Naive thymus-derived CD8-positive, alpha-beta T cell (primary cell): Measurements from ENCODE around the gene HSPA6. TPM values are rescaled to one million over a fixed set of nuclear protein-coding genes. Genes with fewer than 3 reads are reported as not detected.
"Not testable (repeated sequence)": the region's sequence is repeated elsewhere in the genome, so short reads cannot be mapped to it uniquely, and the experiment has no call there.

ENCODE experiments used
- ATAC-seq, 2 donors: fragments of 150-1000 bp; cut with Tn5 transposase in 1 of 2; sonication (Bioruptor Pico), chemical (Tn5 transposase) in 1 of 2; 1 replicate in 1 of 2; 2 replicates in 1 of 2; pipeline ENCODE4 v1.10.0; 2021; ENCODE audit warnings: mild to moderate bottlenecking in 2 of 2, moderate library complexity in 2 of 2
- POLR2A ChIA-PET: fragments of 350-600 bp; sonication (Branson Sonifier 250); formaldehyde crosslinking; loops from one replicate; lab custom pipeline; 2021; ENCODE audit warnings: antibody characterized with exemption; lab: Charles Lee
- DNase-seq, 10 donors: peaks; one replicate each; pipeline versions ENCODE4 v3.0.0 to v3.0.0-alpha.2; 2020 to 2022
- H3K27ac Mint-ChIP-seq, 10 donors: one replicate each; pipeline ENCODE4 v1.8.0; 2020 to 2022; ENCODE audit warnings: mild to moderate bottlenecking in 10 of 10, mixed read lengths in 10 of 10, moderate library complexity in 4 of 10, inconsistent platforms in 1 of 10
- H3K27me3 Mint-ChIP-seq, 5 donors: one replicate each; pipeline ENCODE4 v1.8.0; 2021 to 2022; ENCODE audit warnings: mixed read lengths in 5 of 5
- H3K36me3 Mint-ChIP-seq, 3 donors: one replicate each; pipeline ENCODE4 v1.8.0; 2020 to 2022; ENCODE audit warnings: mixed read lengths in 3 of 3, mild to moderate bottlenecking in 2 of 3, inconsistent platforms in 1 of 3
- H3K4me1 Mint-ChIP-seq, 4 donors: one replicate each; pipeline ENCODE4 v1.8.0; 2021 to 2022; ENCODE audit warnings: mixed read lengths in 4 of 4
- H3K4me3 Mint-ChIP-seq, 10 donors: one replicate each; pipeline ENCODE4 v1.8.0; 2020 to 2022; ENCODE audit warnings: mild to moderate bottlenecking in 10 of 10, mixed read lengths in 10 of 10, moderate library complexity in 6 of 10, inconsistent platforms in 1 of 10
- H3K9me3 Mint-ChIP-seq, 9 donors: one replicate each; pipeline ENCODE4 v1.8.0; 2020 to 2022; ENCODE audit warnings: mixed read lengths in 9 of 9, mild to moderate bottlenecking in 3 of 9, inconsistent platforms in 1 of 9, moderate library complexity in 1 of 9
- polyA plus RNA-seq, 3 donors: library from polyadenylated mRNA; unstranded; fragments of 300-500 nt; fragmentation: Illumina TruSeq; gene quantifications; one replicate each; pipeline ENCODE4 v1.2.3, GENCODE V29; 2021
- total RNA-seq, 8 experiments: library from RNA in 2 of 8; stranded (reverse) in 2 of 8; gene quantifications; one replicate each; pipeline ENCODE4 v1.2.3 and lab custom pipeline; 2021 to 2026

Gene HSPA6
- total and polyA plus RNA-seq, 5 experiments from 2014 or later, result 0.06 to 3.6 (median 3.1) TPM; not detected in 2

GRCh38 chr1:161557506-161558450 is 33.4 kb downstream of the HSPA6 start:
- POLR2A ChIA-PET, H3K27ac Mint-ChIP-seq, H3K27me3 Mint-ChIP-seq, H3K36me3 Mint-ChIP-seq, H3K9me3 Mint-ChIP-seq, H3K4me3 Mint-ChIP-seq, DNase-seq, ATAC-seq: not testable (repeated sequence)
- H3K4me1 Mint-ChIP-seq, result peaks cover 6 to 26% (median 16%) of the 10 kb centered on the region in 4 donors

GRCh38 chr1:161560960-161561715 is 36.8 kb downstream of the HSPA6 start:
- H3K27me3 Mint-ChIP-seq, ATAC-seq, DNase-seq, H3K9me3 Mint-ChIP-seq, POLR2A ChIA-PET, H3K36me3 Mint-ChIP-seq: not testable (repeated sequence)
- Mint-ChIP-seq H3K27ac (peak overlapping the region in 5 of 10 donors; percentile 1 to 72 (median 57)), H3K4me3 (peak overlapping the region in 5 of 10 donors; percentile 55 to 65 (median 58)), H3K4me1 (peaks cover 2 to 15% (median 10%) of the 10 kb centered on the region in 4 donors)

GRCh38 chr1:161562441-161562840 is 38.1 kb downstream of the HSPA6 start:
- H3K4me3 Mint-ChIP-seq, H3K27me3 Mint-ChIP-seq, ATAC-seq, POLR2A ChIA-PET, H3K36me3 Mint-ChIP-seq, DNase-seq, H3K9me3 Mint-ChIP-seq, H3K27ac Mint-ChIP-seq: not testable (repeated sequence)
- peaks cover 5 to 18% (median 14%) of the 10 kb centered on the region in 4 donors for H3K4me1 Mint-ChIP-seq

GRCh38 chr1:161563522-161563921 is 39.2 kb downstream of the HSPA6 start:
- not testable (repeated sequence) for DNase-seq

GRCh38 chr1:161566602-161566960 is 42.2 kb downstream of the HSPA6 start:
- POLR2A ChIA-PET, ATAC-seq, H3K36me3 Mint-ChIP-seq, H3K9me3 Mint-ChIP-seq, DNase-seq, H3K4me1 Mint-ChIP-seq, H3K27ac Mint-ChIP-seq, H3K27me3 Mint-ChIP-seq: not testable (repeated sequence)
- H3K4me3 Mint-ChIP-seq, result peak overlapping the region in 1 of 10 donors; percentile 41

More at GRCh38 chr1:161563522-161563921, 39.2 kb downstream of the HSPA6 start:
- ATAC-seq, H3K27ac Mint-ChIP-seq, POLR2A ChIA-PET, H3K9me3 Mint-ChIP-seq, H3K36me3 Mint-ChIP-seq, H3K27me3 Mint-ChIP-seq, H3K4me3 Mint-ChIP-seq: not testable (repeated sequence)
- peaks cover 5 to 18% (median 14%) of the 10 kb centered on the region in 4 donors for H3K4me1 Mint-ChIP-seq

GRCh38 chr1:161571703-161572102 is 47.4 kb downstream of the HSPA6 start:
- ATAC-seq, H3K27ac Mint-ChIP-seq, H3K4me1 Mint-ChIP-seq, H3K4me3 Mint-ChIP-seq, DNase-seq, H3K27me3 Mint-ChIP-seq, H3K9me3 Mint-ChIP-seq, POLR2A ChIA-PET, H3K36me3 Mint-ChIP-seq: not testable (repeated sequence)

Other genes with a start within 250 kb of the HSPA6 start
- 10 to 100 TPM; 11.9 to 12.2 TPM for gene MPZ, start 214.6 kb upstream of the HSPA6 start, total RNA-seq
- gene MPZ, start 214.6 kb upstream of the HSPA6 start, polyA plus RNA-seq, result not detected
- gene SDHC, start 210.2 kb upstream of the HSPA6 start, total RNA-seq, result 100 to 1,000 TPM; 113 to 127 TPM
- gene SDHC, start 210.2 kb upstream of the HSPA6 start, polyA plus RNA-seq, result 100 to 1,000 TPM; 212 to 297 (median 217) TPM
- not detected for gene CFAP126, start 156.7 kb upstream of the HSPA6 start, total RNA-seq
- not detected for gene CFAP126, start 156.7 kb upstream of the HSPA6 start, polyA plus RNA-seq
- gene FCGR2A, start 19.1 kb upstream of the HSPA6 start, total RNA-seq, result under 1 TPM; 0.34 to 0.52 TPM
- gene FCGR2A, start 19.1 kb upstream of the HSPA6 start, polyA plus RNA-seq, result under 1 TPM in 2 of 3 donors, not detected in 1; 0.41 to 0.84 TPM
- gene FCGR3A, start 25.3 kb downstream of the HSPA6 start, total RNA-seq, result 1 to 10 TPM in 1 of 2 experiments, under 1 TPM in 1; 0.74 to 1.1 TPM
- 10 to 100 TPM in 1 of 3 donors, 1 to 10 TPM in 2; 1.7 to 33.2 (median 2.3) TPM for gene FCGR3A, start 25.3 kb downstream of the HSPA6 start, polyA plus RNA-seq
- not detected for gene FCGR3B, start 106.6 kb downstream of the HSPA6 start, total RNA-seq
- gene FCGR3B, start 106.6 kb downstream of the HSPA6 start, polyA plus RNA-seq, result under 1 TPM in 1 of 3 donors, not detected in 2; 0.29 TPM
- 1 to 10 TPM; 3.1 to 3.5 TPM for gene FCGR2B, start 138.6 kb downstream of the HSPA6 start, total RNA-seq
- gene FCGR2B, start 138.6 kb downstream of the HSPA6 start, polyA plus RNA-seq, result under 1 TPM in 2 of 3 donors, not detected in 1; 0.16 to 0.23 TPM
- 1 to 10 TPM; 5.0 to 6.4 TPM for gene FCRLA, start 182.7 kb downstream of the HSPA6 start, total RNA-seq
- under 1 TPM in 2 of 3 donors, not detected in 1; 0.56 to 0.95 TPM for gene FCRLA, start 182.7 kb downstream of the HSPA6 start, polyA plus RNA-seq
- gene FCRLB, start 197.0 kb downstream of the HSPA6 start, total RNA-seq, result 1 to 10 TPM; 1.1 to 1.2 TPM
- 1 to 10 TPM in 1 of 3 donors, under 1 TPM in 2; 0.77 to 2.1 (median 0.98) TPM for gene FCRLB, start 197.0 kb downstream of the HSPA6 start, polyA plus RNA-seq
- gene DUSP12, start 225.2 kb downstream of the HSPA6 start, total RNA-seq, result 10 to 100 TPM; 38.4 to 39.4 TPM
- gene DUSP12, start 225.2 kb downstream of the HSPA6 start, polyA plus RNA-seq, result 10 to 100 TPM; 62.7 to 73.1 (median 71.1) TPM
- 10 to 100 TPM; 23.5 to 24.3 TPM for gene ATF6, start 241.8 kb downstream of the HSPA6 start, total RNA-seq
- gene ATF6, start 241.8 kb downstream of the HSPA6 start, polyA plus RNA-seq, result 10 to 100 TPM; 15.8 to 17.6 (median 16.3) TPM